PC-3 (cell line): Measurements from ENCODE around the gene ACAD9. TPM values are rescaled to one million over a fixed set of nuclear protein-coding genes. Genes with fewer than 3 reads are reported as not detected.

Experiments
- ATAC-seq: fragments of 200-7000 bp; cut with Tn5 transposase; 2 replicates; pipeline ENCODE4 v1.9.1; 2020; ENCODE audit warnings: mild to moderate bottlenecking, moderate library complexity
- BruUV-seq: library from RNA; stranded (reverse); fragments of 400-500 nt; replicated peaks from 2 replicates; lab custom pipeline; 2021; lab: Mats Ljungman, UMichigan
- CTCF ChIA-PET: fragments of 300-600 bp; sonication (Branson Sonifier 250); formaldehyde crosslinking; loops from one replicate; lab custom pipeline; 2022; ENCODE audit warnings: antibody characterized with exemption; lab: Charles Lee
- POLR2A ChIA-PET: fragments of 300-600 bp; sonication (Branson Sonifier 250); formaldehyde crosslinking; loops from one replicate; lab custom pipeline; 2022; ENCODE audit warnings: antibody characterized with exemption; ENCODE audit not compliant: unreplicated experiment; lab: Charles Lee
- DNase-seq: peaks from one replicate; pipeline ENCODE4 v3.0.0-alpha.2; 2015
- H2AFZ ChIP-seq: fragments of 300-600 bp; sonication (generic); 2 replicates; pipeline ENCODE4 v1.6.0; 2016; ENCODE audit warnings: antibody characterized with exemption, low read length
- H3F3A ChIP-seq: fragments of 300-600 bp; sonication (generic); one replicate; pipeline ENCODE4 v1.6.0; 2017; ENCODE audit warnings: antibody characterized with exemption, low read length, control low read depth, mild to moderate bottlenecking; ENCODE audit not compliant: unreplicated experiment
- H3K27ac ChIP-seq: fragments of 300-600 bp; sonication (generic); 2 replicates; pipeline ENCODE4 v1.5.1; 2016; ENCODE audit warnings: mild to moderate bottlenecking, low read length
- H3K27me3 ChIP-seq: fragments of 300-600 bp; sonication (generic); 2 replicates; pipeline ENCODE4 v1.6.1; 2016; ENCODE audit warnings: low read length, mixed read lengths
- H3K36me3 ChIP-seq: fragments of 300-600 bp; sonication (generic); 2 replicates; pipeline ENCODE4 v1.6.1; 2016; ENCODE audit warnings: low read depth, mixed run types, low read length, mixed read lengths
- H3K4me1 ChIP-seq: fragments of 300-600 bp; sonication (generic); 2 replicates; pipeline ENCODE4 v1.5.1; 2016; ENCODE audit warnings: low read length; ENCODE audit not compliant: insufficient read depth
- H3K4me2 ChIP-seq: fragments of 300-600 bp; sonication (generic); 2 replicates; pipeline ENCODE4 v1.6.0; 2016; ENCODE audit warnings: low read length
- H3K4me3 ChIP-seq: fragments of 300-600 bp; sonication (generic); 2 replicates; pipeline ENCODE4 v1.5.1; 2016; ENCODE audit warnings: mild to moderate bottlenecking, low read length, mixed read lengths
- H3K79me2 ChIP-seq: fragments of 300-600 bp; sonication (generic); 2 replicates; pipeline ENCODE4 v1.6.1; 2017; ENCODE audit warnings: low read length, mixed read lengths
- H3K9ac ChIP-seq: fragments of 300-600 bp; sonication (generic); 2 replicates; pipeline ENCODE4 v1.6.0; 2016; ENCODE audit warnings: mild to moderate bottlenecking, low read length
- H3K9me2 ChIP-seq: fragments of 300-600 bp; sonication (generic); replicated peaks from 2 replicates; pipeline ENCODE4 v1.6.1; 2016; ENCODE audit warnings: mixed run types, low read length, mixed read lengths
- H3K9me3 ChIP-seq: fragments of 300-600 bp; sonication (generic); 2 replicates; pipeline ENCODE4 v1.6.1; 2016; ENCODE audit warnings: low read length, mixed read lengths
- H4K20me1 ChIP-seq: fragments of 300-600 bp; sonication (generic); 2 replicates; pipeline ENCODE4 v1.6.1; 2016; ENCODE audit warnings: low read length, mixed read lengths
- CTCF ChIP-seq: fragments of 300-600 bp; sonication (generic); conservative IDR thresholded peaks from 2 replicates; pipeline ENCODE4 v1.5.1; 2017; ENCODE audit warnings: antibody characterized with exemption, low read depth, mild to moderate bottlenecking, low read length
- EZH2 ChIP-seq: fragments of 300-600 bp; sonication (generic); IDR thresholded peaks from one replicate; pipeline ENCODE4 v1.6.1; 2017; ENCODE audit warnings: antibody characterized with exemption, mild to moderate bottlenecking, low read length; ENCODE audit not compliant: unreplicated experiment
- EZH2phosphoT487 ChIP-seq: fragments of 300-600 bp; sonication (generic); IDR thresholded peaks from 2 replicates; pipeline ENCODE4 v1.6.1; 2018; ENCODE audit warnings: mild to moderate bottlenecking, antibody characterized with exemption, low read length, borderline replicate concordance
- intact Hi-C: fragments of 100-400 bp; cut with micrococcal nuclease; formaldehyde crosslinking; loops from 2 replicates; pipeline ENCODE4 v1.9.0; 2023
- total RNA-seq: library from RNA; depleted of rRNA; stranded (reverse); fragments of >200 nt; gene quantifications from 2 replicates; pipeline ENCODE4 v1.2.3, GENCODE V29; 2014

The ACAD9 gene
- total RNA-seq, 1 experiment from 2014 or later, result 38.6 TPM

- no peak overlapping the region for H3K9ac ChIP-seq
- no TSS peak for BruUV-seq
- intact Hi-C loops, result no loop called here
- no peaks in the 10 kb centered on the region for H3K9me3 ChIP-seq
- DNase-seq, result peak; percentile 3
- peaks cover 20% of the 10 kb centered on the region for H3K4me1 ChIP-seq
- H4K20me1 ChIP-seq, result no peaks in the 10 kb centered on the region
- H3K36me3 ChIP-seq, result no peaks in the 10 kb centered on the region; the same call in 1 of the 2 replicates
- H3K27me3 ChIP-seq, result no peaks in the 10 kb centered on the region
- H3K9me2 ChIP-seq, result no peaks in the 10 kb centered on the region
- H2AFZ ChIP-seq, result no peak overlapping the region
- no peak overlapping the region for H3K27ac ChIP-seq
- ATAC-seq, result no peak
- H3K79me2 ChIP-seq, result peaks cover 26% of the 10 kb centered on the region
- CTCF ChIA-PET, result interaction anchor here (0.6 kb wide), 1 partner anchor 83 kb away, joined by 6 read pairs; no protein-coding TSS in a partner anchor
- no peak overlapping the region for H3K4me2 ChIP-seq
- no peaks in the 10 kb centered on the region for H3F3A ChIP-seq
- peak; percentile 45 for TF ChIP-seq CTCF
- no peak for TF ChIP-seq EZH2
- TF ChIP-seq EZH2phosphoT487, result no peak
- no peak overlapping the region for H3K4me3 ChIP-seq
- POLR2A ChIA-PET, result no interaction called here
Observed at GRCh38 chr3:128875556-128876120, 3.8 kb upstream of the ACAD9 start.

GRCh38 chr3:128878011-128878457, 1.4 kb upstream of the ACAD9 start:
- Histone ChIP-seq H3K4me1 (peaks cover 36% of the 10 kb centered on the region), H4K20me1 (no peaks in the 10 kb centered on the region), H3K36me3 (no peaks in the 10 kb centered on the region; the same call in 1 of the 2 replicates), H3F3A (no peaks in the 10 kb centered on the region), H3K27ac (no peak overlapping the region), H3K79me2 (peaks cover 50% of the 10 kb centered on the region), H3K27me3 (no peaks in the 10 kb centered on the region), H3K4me3 (peak overlapping the region; percentile 99), H2AFZ (no peak overlapping the region; the same call in 1 of the 2 replicates), H3K9me2 (no peaks in the 10 kb centered on the region), H3K9ac (peak overlapping the region; percentile 100), H3K9me3 (no peaks in the 10 kb centered on the region), H3K4me2 (peak overlapping the region; percentile 100)
- DNase-seq, result no peak
- no TSS peak for BruUV-seq
- ATAC-seq, result no peak
- intact Hi-C loops, result no loop called here
- ChIA-PET POLR2A (no interaction called here), CTCF (no interaction called here)
- TF ChIP-seq CTCF, result no peak
- TF ChIP-seq EZH2phosphoT487, result no peak
- TF ChIP-seq EZH2, result no peak

- intact Hi-C loops, result loop anchor here (1.0 kb wide), 1 partner anchor 198 kb away; no protein-coding TSS in a partner anchor
- TF ChIP-seq CTCF (no peak), EZH2 (no peak), EZH2phosphoT487 (no peak)
- DNase-seq (peak; percentile 13), ATAC-seq (peak; percentile 44)
- Histone ChIP-seq H3F3A (no peaks in the 10 kb centered on the region), H4K20me1 (no peaks in the 10 kb centered on the region), H3K79me2 (peaks cover 56% of the 10 kb centered on the region), H3K9me3 (no peaks in the 10 kb centered on the region), H3K36me3 (no peaks in the 10 kb centered on the region; the same call in 1 of the 2 replicates), H3K4me3 (peak overlapping the region; percentile 99), H3K4me1 (peaks cover 36% of the 10 kb centered on the region), H3K27ac (peak overlapping the region; percentile 74), H3K9me2 (no peaks in the 10 kb centered on the region), H2AFZ (peak overlapping the region; percentile 91), H3K4me2 (peak overlapping the region; percentile 100), H3K9ac (peak overlapping the region; percentile 100), H3K27me3 (no peaks in the 10 kb centered on the region)
- TSS peak; percentile 95 for BruUV-seq
- CTCF ChIA-PET, result no interaction called here
- POLR2A ChIA-PET, result interaction anchor here (0.6 kb wide), 2 partner anchors 198 to 830 kb away, joined by 4 to 5 read pairs; no protein-coding TSS in a partner anchor
Observed at GRCh38 chr3:128878556-128879124, 780 bp upstream of the ACAD9 start.
